Stimulated activated naive CD8-positive, alpha-beta T cell treated with anti-CD3 and anti-CD28 coated beads, Interleukin-15, Interleukin-2, amounts not matched to agents 100 ng/mL and 50 ng/mL, for 24 hours (primary cell): ENCODE data around the gene CCS.
"Not testable (repeated sequence)": the region's sequence is repeated elsewhere in the genome, so short reads cannot be mapped to it uniquely, and the experiment has no call there.

Source experiments
- H3K27ac Mint-ChIP-seq: one replicate; pipeline ENCODE4 v1.8.0; 2021; ENCODE audit warnings: mild to moderate bottlenecking, mixed read lengths
- H3K27me3 Mint-ChIP-seq: one replicate; pipeline ENCODE4 v1.8.0; 2021; ENCODE audit warnings: mixed read lengths
- H3K36me3 Mint-ChIP-seq: one replicate; pipeline ENCODE4 v1.8.0; 2021; ENCODE audit warnings: low read depth, mixed read lengths
- H3K4me1 Mint-ChIP-seq: one replicate; pipeline ENCODE4 v1.8.0; 2021; ENCODE audit warnings: low read depth, mixed read lengths
- H3K4me3 Mint-ChIP-seq: one replicate; pipeline ENCODE4 v1.8.0; 2021; ENCODE audit warnings: mild to moderate bottlenecking, mixed read lengths
- H3K9me3 Mint-ChIP-seq: one replicate; pipeline ENCODE4 v1.8.0; 2021; ENCODE audit warnings: mixed read lengths

Gene CCS

GRCh38 chr11:66569076-66569475 lies 23.9 kb upstream of the CCS start:
- H3K36me3 Mint-ChIP-seq = no peaks in the 10 kb centered on the region
- no peak overlapping the region for H3K4me3 Mint-ChIP-seq
- H3K4me1 Mint-ChIP-seq = peaks cover 3% of the 10 kb centered on the region
- H3K27me3 Mint-ChIP-seq = peaks cover 3% of the 10 kb centered on the region
- H3K27ac Mint-ChIP-seq = no peak overlapping the region
- no peaks in the 10 kb centered on the region for H3K9me3 Mint-ChIP-seq

- H3K4me3 Mint-ChIP-seq = no peak overlapping the region
- no peak overlapping the region for H3K27ac Mint-ChIP-seq
- H3K27me3 Mint-ChIP-seq = peaks cover 3% of the 10 kb centered on the region
- H3K9me3 Mint-ChIP-seq = no peaks in the 10 kb centered on the region
- H3K36me3 Mint-ChIP-seq = no peaks in the 10 kb centered on the region
- H3K4me1 Mint-ChIP-seq = peaks cover 3% of the 10 kb centered on the region
Measured at GRCh38 chr11:66570079-66570849, 22.7 kb upstream of the CCS start.

DNA sequence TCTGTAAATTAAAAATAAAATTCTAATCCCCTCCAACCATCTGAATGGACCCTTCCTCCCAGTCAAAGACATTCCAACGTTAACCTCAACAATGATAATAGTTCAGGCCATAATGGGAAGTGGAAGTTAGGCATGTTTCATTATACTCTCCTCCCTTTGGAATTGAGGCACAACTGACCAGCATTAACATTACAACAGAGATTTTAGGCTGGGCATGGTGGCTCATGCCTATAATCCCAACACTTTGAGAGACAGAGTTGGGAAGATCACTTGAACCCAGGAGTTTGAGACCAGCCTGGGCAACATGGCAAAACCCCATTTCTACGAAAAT lies 22.2 kb upstream of the CCS start:
- H3K36me3 Mint-ChIP-seq = no peaks in the 10 kb centered on the region
- peaks cover 3% of the 10 kb centered on the region for H3K27me3 Mint-ChIP-seq
- H3K9me3 Mint-ChIP-seq = no peaks in the 10 kb centered on the region
- H3K4me1 Mint-ChIP-seq = peaks cover 3% of the 10 kb centered on the region
- H3K4me3 Mint-ChIP-seq = no peak overlapping the region
- H3K27ac Mint-ChIP-seq = no peak overlapping the region

DNA sequence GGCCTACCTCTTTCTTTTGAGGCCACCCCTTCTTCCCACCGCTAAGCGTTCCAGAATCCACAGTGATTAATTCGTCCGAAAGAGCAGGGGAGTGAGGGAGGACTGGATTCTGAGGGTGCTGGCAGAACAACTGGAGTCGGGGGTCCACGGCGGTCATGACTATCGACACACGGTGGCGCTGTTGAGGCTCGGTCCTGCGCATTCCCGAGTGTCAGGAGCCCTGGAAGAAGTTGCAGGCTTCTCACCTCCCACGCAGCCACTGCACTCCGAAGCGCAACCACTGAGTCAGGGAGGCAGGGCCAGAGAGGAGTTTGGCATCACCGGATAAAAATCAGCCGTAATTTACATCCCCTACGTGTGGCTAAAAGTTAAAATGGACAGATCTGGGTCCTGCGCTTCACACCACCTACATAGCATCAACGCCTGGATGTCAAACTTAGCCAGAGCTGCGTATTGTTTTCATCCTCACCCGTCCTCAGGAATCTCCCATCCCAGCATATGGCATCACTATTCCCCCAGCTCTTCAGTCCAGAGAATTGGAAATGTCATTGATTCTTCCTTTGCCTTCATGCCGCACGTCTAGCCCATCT lies 13.9 kb upstream of the CCS start:
- H3K36me3 Mint-ChIP-seq = no peaks in the 10 kb centered on the region
- H3K27ac Mint-ChIP-seq = no peak overlapping the region
- peaks cover 3% of the 10 kb centered on the region for H3K27me3 Mint-ChIP-seq
- no peak overlapping the region for H3K4me3 Mint-ChIP-seq
- H3K9me3 Mint-ChIP-seq = peaks cover 3% of the 10 kb centered on the region
- H3K4me1 Mint-ChIP-seq = peaks cover 23% of the 10 kb centered on the region

DNA sequence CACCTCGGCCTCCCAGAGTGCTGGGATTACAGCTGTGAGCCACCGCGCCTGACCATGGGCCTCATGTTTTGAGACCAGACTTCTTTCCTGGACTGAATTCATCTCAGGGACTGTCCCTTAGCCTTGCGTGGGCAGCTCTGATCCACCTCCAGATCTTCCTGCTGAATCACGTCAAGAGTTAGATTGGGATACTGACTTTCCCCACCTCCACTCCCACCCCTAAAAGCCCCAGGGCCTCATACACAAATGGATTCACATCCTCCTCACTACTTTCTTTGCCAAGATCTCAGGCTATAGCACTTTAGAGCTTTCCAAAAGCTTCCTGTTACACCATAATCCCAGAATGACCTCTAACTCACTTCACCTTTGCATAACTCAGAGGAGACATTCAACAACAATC lies 12.2 kb upstream of the CCS start:
- H3K36me3 Mint-ChIP-seq = no peaks in the 10 kb centered on the region
- peaks cover 3% of the 10 kb centered on the region for H3K9me3 Mint-ChIP-seq
- H3K27ac Mint-ChIP-seq = peak overlapping the region; percentile 16
- peaks cover 3% of the 10 kb centered on the region for H3K27me3 Mint-ChIP-seq
- peaks cover 23% of the 10 kb centered on the region for H3K4me1 Mint-ChIP-seq
- H3K4me3 Mint-ChIP-seq = no peak overlapping the region

GRCh38 chr11:66581261-66581660 lies 11.7 kb upstream of the CCS start:
- Mint-ChIP-seq H3K9me3 (peaks cover 3% of the 10 kb centered on the region), H3K4me3 (no peak overlapping the region), H3K4me1 (peaks cover 23% of the 10 kb centered on the region), H3K36me3 (no peaks in the 10 kb centered on the region), H3K27ac (no peak overlapping the region), H3K27me3 (peaks cover 3% of the 10 kb centered on the region)

DNA sequence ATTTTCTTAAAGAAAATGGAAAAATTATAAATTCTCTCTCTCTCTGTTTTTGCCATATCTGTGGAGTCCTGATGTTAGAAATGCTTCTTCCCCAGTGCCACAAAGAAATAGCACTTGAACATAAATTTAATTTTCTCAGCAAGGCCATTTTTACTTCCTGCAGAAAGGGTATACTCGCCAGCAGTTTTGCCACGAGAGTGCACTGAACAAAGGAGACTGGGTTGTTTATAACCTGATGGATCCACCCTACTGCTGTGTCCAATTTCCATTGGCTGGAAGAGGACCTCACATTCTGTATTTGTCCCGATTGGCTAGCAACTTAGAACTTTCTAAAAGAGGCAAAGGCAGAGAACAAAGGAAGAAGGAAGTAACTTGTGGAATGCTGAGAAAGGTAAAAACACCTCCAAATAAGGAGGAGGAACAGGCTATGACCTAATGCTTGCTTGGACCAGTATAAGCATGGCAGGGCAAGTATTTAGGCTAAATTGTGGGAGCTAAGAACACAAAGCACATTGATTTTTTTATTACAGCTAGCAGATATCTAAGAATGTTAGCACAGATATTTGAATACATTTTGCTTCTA lies 10.3 kb upstream of the CCS start:
- not testable (repeated sequence) for H3K4me3 Mint-ChIP-seq, H3K27me3 Mint-ChIP-seq, H3K27ac Mint-ChIP-seq, H3K9me3 Mint-ChIP-seq, H3K36me3 Mint-ChIP-seq
- peaks cover 23% of the 10 kb centered on the region for H3K4me1 Mint-ChIP-seq

DNA sequence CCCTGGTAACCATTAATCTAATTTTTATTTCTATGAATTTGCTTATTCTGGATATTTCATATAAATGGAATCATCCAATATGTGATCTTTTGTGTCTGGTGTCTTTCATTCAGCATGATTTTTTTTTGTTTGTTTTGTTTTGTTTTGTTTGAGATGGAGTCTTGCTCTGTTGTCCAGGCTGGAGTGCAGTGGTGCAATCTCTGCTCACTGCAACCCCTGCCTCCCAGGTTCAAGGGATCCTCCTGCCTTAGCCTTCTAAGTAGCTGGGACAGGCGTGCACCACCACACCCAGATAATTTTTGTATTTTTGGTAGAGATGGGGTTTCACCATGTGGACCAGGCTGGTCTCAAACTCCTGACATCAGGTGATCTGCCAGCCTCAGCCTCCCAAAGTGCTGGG lies 7.5 kb upstream of the CCS start:
- H3K27ac Mint-ChIP-seq, H3K4me3 Mint-ChIP-seq, H3K4me1 Mint-ChIP-seq, H3K9me3 Mint-ChIP-seq, H3K36me3 Mint-ChIP-seq, H3K27me3 Mint-ChIP-seq: not testable (repeated sequence)

DNA sequence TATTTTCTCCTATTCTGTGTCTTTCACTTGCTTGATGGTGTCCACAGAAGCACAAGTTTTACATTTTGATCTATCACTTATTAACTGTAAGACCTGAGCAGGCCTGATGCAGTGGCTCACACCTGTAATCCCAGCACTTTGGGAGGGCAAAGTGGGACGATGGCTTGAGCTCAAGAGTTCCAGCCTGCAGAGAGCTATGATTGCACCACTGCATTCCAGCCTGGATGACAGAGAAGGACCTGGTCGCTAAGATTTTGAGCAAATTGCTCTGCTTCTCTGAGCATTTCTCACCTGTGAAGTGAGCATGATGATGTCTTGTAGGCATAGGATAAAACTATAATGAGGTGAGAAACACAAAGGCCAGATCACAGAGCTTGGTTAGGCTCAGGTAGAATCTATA lies 6.8 kb upstream of the CCS start:
- H3K4me3 Mint-ChIP-seq = no peak overlapping the region
- peaks cover 3% of the 10 kb centered on the region for H3K9me3 Mint-ChIP-seq
- no peak overlapping the region for H3K27ac Mint-ChIP-seq

GRCh38 chr11:66589315-66589714 lies 3.7 kb upstream of the CCS start:
- not testable (repeated sequence) for H3K27ac Mint-ChIP-seq, H3K9me3 Mint-ChIP-seq, H3K4me3 Mint-ChIP-seq, H3K27me3 Mint-ChIP-seq, H3K36me3 Mint-ChIP-seq
- peaks cover 18% of the 10 kb centered on the region for H3K4me1 Mint-ChIP-seq

More for the DNA sequence above, 6.8 kb upstream of the CCS start:
- no peaks in the 10 kb centered on the region for H3K27me3 Mint-ChIP-seq
- H3K4me1 Mint-ChIP-seq = peaks cover 2% of the 10 kb centered on the region
- no peaks in the 10 kb centered on the region for H3K36me3 Mint-ChIP-seq

DNA sequence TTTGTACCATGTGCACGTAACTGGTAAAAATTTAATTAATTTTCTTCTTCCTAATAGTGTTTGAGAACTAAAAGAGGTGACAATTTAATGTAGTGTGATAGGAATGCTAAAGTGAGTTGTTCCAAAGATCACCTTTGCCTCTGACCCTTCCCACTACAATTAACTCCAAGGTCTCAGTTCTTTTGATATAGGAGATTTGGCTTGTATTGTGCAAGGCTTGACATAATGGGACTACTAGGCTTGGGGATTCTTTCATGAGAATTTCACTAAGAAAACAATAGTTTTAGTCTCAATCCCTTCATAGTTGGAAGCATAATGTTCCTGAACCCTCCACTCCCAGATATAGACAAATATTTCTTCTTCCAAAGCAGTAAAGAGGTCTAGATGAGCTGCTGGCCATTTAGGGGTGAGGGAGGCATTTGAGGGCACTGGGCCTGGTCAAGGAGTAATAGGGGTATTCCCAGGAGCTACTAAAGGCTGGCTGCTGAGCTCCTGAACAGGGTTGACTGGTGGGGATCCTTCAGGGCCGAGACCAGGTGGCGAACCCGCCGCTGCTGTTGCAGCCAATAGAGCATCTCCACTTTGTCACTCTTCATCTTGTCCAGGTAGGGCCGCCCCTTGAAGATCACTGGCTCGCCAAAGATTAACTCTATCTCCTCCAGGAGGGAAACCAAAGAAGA lies 2.8 kb upstream of the CCS start:
- Mint-ChIP-seq H3K36me3 (no peaks in the 10 kb centered on the region), H3K4me3 (no peak overlapping the region), H3K4me1 (peaks cover 26% of the 10 kb centered on the region), H3K27me3 (no peaks in the 10 kb centered on the region), H3K9me3 (no peaks in the 10 kb centered on the region), H3K27ac (no peak overlapping the region)

GRCh38 chr11:66591175-66591574 lies 1.8 kb upstream of the CCS start:
- Mint-ChIP-seq H3K4me3 (no peak overlapping the region), H3K27ac (no peak overlapping the region), H3K4me1 (peaks cover 34% of the 10 kb centered on the region), H3K9me3 (no peaks in the 10 kb centered on the region), H3K36me3 (no peaks in the 10 kb centered on the region), H3K27me3 (no peaks in the 10 kb centered on the region)

DNA sequence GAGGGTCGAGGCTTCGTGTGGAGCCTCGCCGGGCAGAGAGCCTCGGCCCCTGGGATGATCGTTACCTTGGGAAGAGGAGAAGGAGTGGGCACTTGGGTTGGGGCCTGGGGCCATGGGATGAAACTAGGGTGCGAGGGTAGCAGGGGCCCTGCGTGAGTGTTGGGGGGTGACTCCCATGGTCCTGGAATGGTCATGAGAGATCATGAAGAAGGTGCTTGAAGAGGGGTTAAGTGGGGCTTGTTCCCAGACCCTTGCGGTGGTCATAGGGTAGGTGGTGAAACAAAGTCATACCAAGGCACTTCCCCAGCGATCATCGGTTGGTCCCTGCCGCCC lies 284 bp downstream of the CCS start:
- Mint-ChIP-seq H3K27me3 (no peaks in the 10 kb centered on the region), H3K4me1 (peaks cover 34% of the 10 kb centered on the region), H3K4me3 (peak overlapping the region; percentile 99), H3K36me3 (no peaks in the 10 kb centered on the region), H3K27ac (peak overlapping the region; percentile 99), H3K9me3 (no peaks in the 10 kb centered on the region)

DNA sequence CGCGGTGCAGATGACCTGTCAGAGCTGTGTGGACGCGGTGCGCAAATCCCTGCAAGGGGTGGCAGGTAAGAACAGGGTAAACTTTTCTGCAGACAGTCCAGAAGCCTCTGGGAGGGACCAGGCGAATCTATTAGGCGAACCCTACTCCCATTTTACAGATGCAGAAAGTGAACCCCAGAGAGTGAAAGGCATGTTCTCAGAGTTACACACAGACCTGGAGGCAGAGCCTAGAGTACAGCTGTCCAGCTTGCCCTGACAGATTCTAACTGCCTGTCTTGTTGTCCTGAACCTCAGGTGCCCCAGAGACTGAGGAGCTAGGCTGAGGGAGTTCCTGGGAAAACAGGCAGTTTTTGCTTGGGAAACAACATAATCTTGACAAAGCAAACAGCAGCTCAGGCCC lies 665 bp downstream of the CCS start:
- H3K9me3 Mint-ChIP-seq = no peaks in the 10 kb centered on the region
- no peaks in the 10 kb centered on the region for H3K36me3 Mint-ChIP-seq
- H3K27me3 Mint-ChIP-seq = no peaks in the 10 kb centered on the region
- peak overlapping the region; percentile 99 for H3K4me3 Mint-ChIP-seq
- peaks cover 34% of the 10 kb centered on the region for H3K4me1 Mint-ChIP-seq
- peak overlapping the region; percentile 99 for H3K27ac Mint-ChIP-seq

DNA sequence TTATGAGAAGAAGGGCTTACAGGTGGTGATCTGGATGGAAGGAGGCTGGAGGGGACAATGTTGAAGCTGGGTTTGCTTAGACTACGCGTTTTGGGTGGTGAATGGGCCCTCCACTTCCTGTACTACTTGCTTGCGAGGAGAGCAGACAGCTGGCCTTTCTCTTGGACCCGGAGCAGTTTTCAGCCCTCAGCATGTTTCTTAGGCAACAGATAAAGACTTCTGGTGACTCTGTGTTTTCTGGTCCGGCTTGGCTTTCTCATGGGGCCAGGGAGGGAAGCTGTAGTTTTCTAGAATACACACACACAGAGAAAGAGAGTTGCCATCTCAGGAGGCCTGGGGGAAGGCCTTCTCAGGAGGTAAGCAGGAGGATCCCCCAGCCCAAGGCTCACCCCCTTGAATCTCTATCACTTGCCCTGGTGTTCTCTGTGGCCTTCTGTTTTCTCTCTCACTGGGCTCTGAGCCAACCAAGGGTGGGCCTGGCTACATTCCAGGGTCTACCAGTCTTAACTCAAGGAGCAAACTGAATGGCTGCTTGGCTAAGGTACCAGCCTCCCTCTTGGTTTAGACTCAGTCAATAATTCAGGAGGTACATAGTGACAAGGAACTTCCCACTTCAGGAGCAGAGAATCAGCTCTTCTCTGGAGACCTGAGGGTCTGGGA lies 2.4 kb downstream of the CCS start:
- no peaks in the 10 kb centered on the region for H3K36me3 Mint-ChIP-seq
- H3K9me3 Mint-ChIP-seq = no peaks in the 10 kb centered on the region
- H3K27me3 Mint-ChIP-seq = no peaks in the 10 kb centered on the region
- peak overlapping the region; percentile 51 for H3K4me3 Mint-ChIP-seq
- H3K4me1 Mint-ChIP-seq = peaks cover 35% of the 10 kb centered on the region
- peak overlapping the region; percentile 63 for H3K27ac Mint-ChIP-seq
